ENCODE data around the gene ARHGAP21.

ARHGAP21 gene

GRCh38 chr10:24715246-24715769 is 8.4 kb downstream of the ARHGAP21 start:
- no peak for DNase-seq (ENCODE audit: low spot score)
- no peak overlapping the region for H3K27ac ChIP-seq
- H3K4me3 ChIP-seq: no peak overlapping the region

GRCh38 chr10:24713086-24713485 is 10.6 kb downstream of the ARHGAP21 start:
- no peak for DNase-seq (ENCODE audit: low spot score)
- TF ChIP-seq CTCF (IDR thresholded peaks at IDR 0.05): no peak
- Histone ChIP-seq H3K4me3 (no peak overlapping the region), H3K27ac (no peak overlapping the region)

More at GRCh38 chr10:24715246-24715769, 8.4 kb downstream of the ARHGAP21 start:
- TF ChIP-seq CTCF (IDR thresholded peaks at IDR 0.05): no peak

GRCh38 chr10:24711465-24711864 is 12.2 kb downstream of the ARHGAP21 start:
- TF ChIP-seq CTCF (IDR thresholded peaks at IDR 0.05): no peak
- H3K27ac ChIP-seq: no peak overlapping the region
- DNase-seq (ENCODE audit: low spot score): no peak

GRCh38 chr10:24708081-24708480 is 15.6 kb downstream of the ARHGAP21 start:
- DNase-seq (ENCODE audit: low spot score): no peak
- Histone ChIP-seq H3K4me3 (no peak overlapping the region), H3K27ac (no peak overlapping the region)
- TF ChIP-seq CTCF (IDR thresholded peaks at IDR 0.05): no peak

More at GRCh38 chr10:24711465-24711864, 12.2 kb downstream of the ARHGAP21 start:
- H3K4me3 ChIP-seq: no peak overlapping the region

- no peak overlapping the region for H3K4me3 ChIP-seq
- TF ChIP-seq CTCF (IDR thresholded peaks at IDR 0.05): no peak
- no peak for DNase-seq (ENCODE audit: low spot score)
- H3K27ac ChIP-seq: no peak overlapping the region
Observed at GRCh38 chr10:24707445-24707844, 16.2 kb downstream of the ARHGAP21 start.

- no peak for TF ChIP-seq CTCF (IDR thresholded peaks at IDR 0.05)
- no peak for DNase-seq (ENCODE audit: low spot score)
- H3K4me3 ChIP-seq: no peak overlapping the region
- H3K27ac ChIP-seq: no peak overlapping the region
Observed at GRCh38 chr10:24706479-24707118, 17.1 kb downstream of the ARHGAP21 start.

GRCh38 chr10:24703700-24704099 is 20.0 kb downstream of the ARHGAP21 start:
- Histone ChIP-seq H3K4me3 (no peak overlapping the region), H3K27ac (no peak overlapping the region)
- DNase-seq (ENCODE audit: low spot score): no peak
- no peak for TF ChIP-seq CTCF (IDR thresholded peaks at IDR 0.05)

Measured in coronary artery (tissue), 2 donors.